Pancreas (tissue), 10 donors: ENCODE measurements around the gene EXOSC1. TPM values are rescaled to one million over a fixed set of nuclear protein-coding genes. Genes with fewer than 3 reads are reported as not detected.

Source experiments
- ATAC-seq, 4 donors: fragments of 200-7000 bp; cut with Tn5 transposase; one replicate each; pipeline versions ENCODE4 v1.8.0 to v1.9.1; 2020; ENCODE audit warnings: mild to moderate bottlenecking in 4 of 4, moderate library complexity in 4 of 4
- DNase-seq, 6 donors: peaks; one replicate each; pipeline ENCODE4 v3.0.0-alpha.2; 2020
- FAIRE-seq: peaks from 2 replicates; lab custom pipeline; 2012; peaks lifted over from hg19 to GRCh38; lab: Jason Lieb, UNC
- H3K27ac ChIP-seq, 4 donors: fragments of 200-600 bp; sonication (generic); 1 replicate in 3 of 4; 2 replicates in 1 of 4; pipeline versions ENCODE4 v1.5.0 to v1.8.0; 2020
- H3K27me3 ChIP-seq, 4 donors: fragments of 200-600 bp; one replicate each; pipeline ENCODE4 v1.8.0; 2021
- H3K36me3 ChIP-seq, 3 donors: fragments of 200-600 bp; sonication (generic) in 1 of 3; one replicate each; pipeline versions ENCODE4 v1.5.0 to v1.8.0; 2020 to 2021
- H3K4me1 ChIP-seq, 3 donors: fragments of 200-600 bp; one replicate each; pipeline ENCODE4 v1.8.0; 2021
- H3K4me3 ChIP-seq, 4 donors: fragments of 200-600 bp; sonication (generic) in 2 of 4; one replicate each; pipeline versions ENCODE4 v1.5.0 to v1.8.0; 2020 to 2021
- H3K9me3 ChIP-seq, 4 donors: fragments of 200-600 bp; one replicate each; pipeline ENCODE4 v1.8.0; 2021
- WGBS, 2 donors: extraction: QIAGEN DNeasy Blood & Tissue Kit; methylation state at CpG; one replicate each; pipeline ENCODE4 v1.1.7; 2013; 5-methylcytosine and 5-hydroxymethylcytosine counted together
- intact Hi-C, 3 donors: fragments of 100-400 bp; cut with DNase I; formaldehyde crosslinking; loops; one replicate each; pipeline versions ENCODE4 v1.11.1 to v1.14.2; 2022
- polyA plus RNA-seq, 2 donors: library from polyadenylated mRNA; stranded (reverse); fragments of 200-250 nt; gene quantifications; one replicate each; pipeline ENCODE4 v1.2.3, GENCODE V29; 2013
- total RNA-seq, 6 donors: library from RNA; stranded (reverse); fragmentation: NEBNext Ultra II Directional in 4 of 6; extraction: Animal tissue kit (Norgen Biotek cat#: 25700) in 4 of 6; gene quantifications; one replicate each; pipeline versions ENCODE4 v1.2.1 to v1.2.4, GENCODE V29; 2021 to 2023
- TF ChIP-seq, protein P1 (sequence below), 4 donors: fragments of 200-600 bp; sonication (generic) in 3 of 4; IDR thresholded peaks; one replicate each; pipeline versions ENCODE4 v1.5.0 to v1.8.0; 2021; ENCODE audit warnings: antibody characterized with exemption in 4 of 4
- donor health status: healthy with polysubstance abuse.
- donor health status: DM: no; HTN: no; CAD: no; lungs with moderate emphysema.
- donor health status: DM: no; HTN: no; CAD: no.
- donor health status: control.
- donor health status: control.
- donor health status: Bipolar disorder and iron deficiency.
- donor health status: DM: yes; HTN: yes; CAD: no.
- donor health status: DM: no; HTN: no; CAD: no.
- donor health status: DM: no; HTN: no; CAD: no.
- donor health status: DM: yes; HTN: yes; CAD: no.

Gene EXOSC1
- total and polyA plus RNA-seq, 8 donors: 13.0 to 27.6 (median 18.0) TPM

DNA sequence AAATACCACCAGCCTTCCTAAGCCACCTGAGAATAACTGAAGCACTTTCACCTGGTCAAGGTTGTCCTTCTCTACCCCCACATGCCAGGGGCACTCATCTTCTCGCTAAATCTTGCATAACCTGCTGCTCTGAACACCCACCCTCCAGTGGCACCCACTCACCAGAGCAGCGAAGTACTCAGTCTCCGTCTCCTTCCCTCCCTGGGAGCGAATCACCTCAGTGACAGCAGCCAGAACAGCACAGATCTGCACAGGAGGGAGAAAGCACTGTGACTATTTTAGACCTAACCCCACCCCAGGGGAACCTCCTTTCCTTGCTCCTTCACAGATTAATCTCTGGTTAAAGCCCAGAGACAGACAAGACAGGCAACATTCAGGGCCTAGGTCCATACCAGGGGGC lies 49.8 kb downstream of the EXOSC1 start:
- FAIRE-seq (no peak), DNase-seq (no peak), ATAC-seq (no peak)
- no peaks in the 10 kb centered on the region for H3K27me3 ChIP-seq
- H3K27ac ChIP-seq: no peak overlapping the region
- WGBS, 2 donors: 73 to 96% methylated on average over 3 to 4 of the region's 4 CpGs
- TF ChIP-seq, protein P1, sequence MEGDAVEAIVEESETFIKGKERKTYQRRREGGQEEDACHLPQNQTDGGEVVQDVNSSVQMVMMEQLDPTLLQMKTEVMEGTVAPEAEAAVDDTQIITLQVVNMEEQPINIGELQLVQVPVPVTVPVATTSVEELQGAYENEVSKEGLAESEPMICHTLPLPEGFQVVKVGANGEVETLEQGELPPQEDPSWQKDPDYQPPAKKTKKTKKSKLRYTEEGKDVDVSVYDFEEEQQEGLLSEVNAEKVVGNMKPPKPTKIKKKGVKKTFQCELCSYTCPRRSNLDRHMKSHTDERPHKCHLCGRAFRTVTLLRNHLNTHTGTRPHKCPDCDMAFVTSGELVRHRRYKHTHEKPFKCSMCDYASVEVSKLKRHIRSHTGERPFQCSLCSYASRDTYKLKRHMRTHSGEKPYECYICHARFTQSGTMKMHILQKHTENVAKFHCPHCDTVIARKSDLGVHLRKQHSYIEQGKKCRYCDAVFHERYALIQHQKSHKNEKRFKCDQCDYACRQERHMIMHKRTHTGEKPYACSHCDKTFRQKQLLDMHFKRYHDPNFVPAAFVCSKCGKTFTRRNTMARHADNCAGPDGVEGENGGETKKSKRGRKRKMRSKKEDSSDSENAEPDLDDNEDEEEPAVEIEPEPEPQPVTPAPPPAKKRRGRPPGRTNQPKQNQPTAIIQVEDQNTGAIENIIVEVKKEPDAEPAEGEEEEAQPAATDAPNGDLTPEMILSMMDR (IDR thresholded peaks at IDR 0.05): no peak
- H3K9me3 ChIP-seq: no peaks in the 10 kb centered on the region
- intact Hi-C loops: no loop called here
- H3K36me3 ChIP-seq: peaks cover 0 to 33% (median 17%) of the 10 kb centered on the region in 3 donors
- peaks cover 0 to 5% (median 0%) of the 10 kb centered on the region in 3 donors for H3K4me1 ChIP-seq
- H3K4me3 ChIP-seq: no peak overlapping the region

GRCh38 chr10:97393034-97393573 lies 52.7 kb downstream of the EXOSC1 start:
- ATAC-seq (no peak), FAIRE-seq (no peak)
- TF ChIP-seq, protein P1 (IDR thresholded peaks at IDR 0.05): no peak

GRCh38 chr10:97390091-97390490 lies 55.7 kb downstream of the EXOSC1 start:
- peak in 1 of 4 donors; percentile 27 for ATAC-seq
- FAIRE-seq: no peak
- no peaks in the 10 kb centered on the region for H3K27me3 ChIP-seq
- H3K9me3 ChIP-seq: no peaks in the 10 kb centered on the region
- H3K4me1 ChIP-seq: no peaks in the 10 kb centered on the region
- peaks cover 0 to 60% (median 34%) of the 10 kb centered on the region in 3 donors for H3K36me3 ChIP-seq
- no peak overlapping the region for H3K27ac ChIP-seq
- 92 to 99% methylated on average over 5 of the region's 5 CpGs for WGBS, 2 donors
- no peak overlapping the region for H3K4me3 ChIP-seq
- intact Hi-C loops: no loop called here
- TF ChIP-seq, protein P1 (IDR thresholded peaks at IDR 0.05): no peak
- no peak for DNase-seq

More at GRCh38 chr10:97393034-97393573, 52.7 kb downstream of the EXOSC1 start:
- no peaks in the 10 kb centered on the region for H3K9me3 ChIP-seq
- no peaks in the 10 kb centered on the region for H3K27me3 ChIP-seq
- 89 to 91% methylated on average over 8 of the region's 8 CpGs for WGBS, 2 donors
- no peak for DNase-seq
- no peaks in the 10 kb centered on the region for H3K4me1 ChIP-seq
- no peak overlapping the region for H3K4me3 ChIP-seq
- H3K36me3 ChIP-seq: peaks cover 0 to 57% (median 32%) of the 10 kb centered on the region in 3 donors
- no peak overlapping the region for H3K27ac ChIP-seq
- intact Hi-C loops: no loop called here

DNA sequence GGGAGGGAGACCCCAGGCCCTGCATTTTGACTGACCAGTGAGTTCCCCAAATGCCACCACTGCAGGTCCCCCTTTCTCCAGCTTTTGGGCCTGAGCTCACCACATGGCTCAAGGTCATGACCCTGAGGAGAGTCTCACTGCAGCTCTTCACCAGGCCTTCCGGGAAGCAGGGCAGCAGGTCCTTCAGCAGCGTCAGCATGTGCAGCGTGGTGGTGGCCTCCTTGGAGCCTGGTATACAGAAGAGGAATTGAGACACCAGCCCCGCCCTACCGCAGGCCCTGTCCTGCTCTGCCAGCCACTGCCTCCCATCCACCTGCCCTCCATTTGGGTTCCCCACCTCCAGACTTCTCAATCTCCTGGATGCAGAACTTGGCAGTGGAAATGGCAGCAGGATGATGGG lies 57.7 kb downstream of the EXOSC1 start:
- ATAC-seq (peak in 1 of 4 donors; percentile 29), FAIRE-seq (no peak), DNase-seq (peak in 1 of 6 donors; percentile 47)
- no peaks in the 10 kb centered on the region for H3K9me3 ChIP-seq
- H3K4me3 ChIP-seq: no peak overlapping the region
- no peaks in the 10 kb centered on the region for H3K4me1 ChIP-seq
- H3K27me3 ChIP-seq: no peaks in the 10 kb centered on the region
- intact Hi-C loops: no loop called here
- 87 to 94% methylated on average over 5 of the region's 5 CpGs for WGBS, 2 donors
- no peak overlapping the region for H3K27ac ChIP-seq
- peaks cover 0 to 54% (median 27%) of the 10 kb centered on the region in 3 donors for H3K36me3 ChIP-seq
- TF ChIP-seq, protein P1 (IDR thresholded peaks at IDR 0.05): no peak

Other genes starting within 250 kb of the EXOSC1 start
- gene ARHGAP19, start 153.4 kb downstream of the EXOSC1 start, total RNA-seq: 1 to 10 TPM; 1.3 to 4.8 (median 2.8) TPM
- gene ARHGAP19, start 153.4 kb downstream of the EXOSC1 start, polyA plus RNA-seq: 1 to 10 TPM; 1.1 to 2.3 TPM
- 1 to 10 TPM; 2.6 to 5.2 (median 3.4) TPM for gene FRAT1, start 126.7 kb downstream of the EXOSC1 start, total RNA-seq
- 1 to 10 TPM; 1.6 to 1.7 TPM for gene FRAT1, start 126.7 kb downstream of the EXOSC1 start, polyA plus RNA-seq
- 10 to 100 TPM in 2 of 6 donors, 1 to 10 TPM in 4; 8.7 to 15.0 (median 9.9) TPM for gene FRAT2, start 111.3 kb downstream of the EXOSC1 start, total RNA-seq
- gene FRAT2, start 111.3 kb downstream of the EXOSC1 start, polyA plus RNA-seq: 1 to 10 TPM; 4.3 to 5.5 TPM
- 10 to 100 TPM; 22.3 to 40.1 (median 27.1) TPM for gene RRP12, start 44.7 kb downstream of the EXOSC1 start, total RNA-seq
- 10 to 100 TPM; 36.4 to 44.9 TPM for gene RRP12, start 44.7 kb downstream of the EXOSC1 start, polyA plus RNA-seq
- gene PGAM1, start 19.8 kb downstream of the EXOSC1 start, total RNA-seq: 10 to 100 TPM; 31.4 to 72.8 (median 46.6) TPM
- gene PGAM1, start 19.8 kb downstream of the EXOSC1 start, polyA plus RNA-seq: 10 to 100 TPM; 22.2 to 59.5 TPM
- 10 to 100 TPM; 11.4 to 22.7 (median 15.1) TPM for gene ZDHHC16, start 169 bp upstream of the EXOSC1 start, total RNA-seq
- gene ZDHHC16, start 169 bp upstream of the EXOSC1 start, polyA plus RNA-seq: 10 to 100 TPM; 17.6 to 18.8 TPM
- gene MMS19, start 52.4 kb upstream of the EXOSC1 start, total RNA-seq: 10 to 100 TPM; 18.0 to 33.3 (median 22.3) TPM
- gene MMS19, start 52.4 kb upstream of the EXOSC1 start, polyA plus RNA-seq: 10 to 100 TPM; 40.2 to 65.7 TPM
- gene UBTD1, start 52.9 kb upstream of the EXOSC1 start, total RNA-seq: 1 to 10 TPM; 3.9 to 6.8 (median 4.5) TPM
- 1 to 10 TPM; 6.8 to 9.0 TPM for gene UBTD1, start 52.9 kb upstream of the EXOSC1 start, polyA plus RNA-seq
- under 1 TPM; 0.12 to 0.56 (median 0.29) TPM for gene ANKRD2, start 126.8 kb upstream of the EXOSC1 start, total RNA-seq
- gene ANKRD2, start 126.8 kb upstream of the EXOSC1 start, polyA plus RNA-seq: 1 to 10 TPM in 1 of 2 donors, under 1 TPM in 1; 0.61 to 1.6 TPM
- gene HOGA1, start 138.4 kb upstream of the EXOSC1 start, total RNA-seq: 10 to 100 TPM in 2 of 6 donors, 1 to 10 TPM in 4; 7.2 to 14.9 (median 8.7) TPM
- gene HOGA1, start 138.4 kb upstream of the EXOSC1 start, polyA plus RNA-seq: 10 to 100 TPM; 15.9 to 20.5 TPM
- 1 to 10 TPM in 2 of 6 donors, under 1 TPM in 4; 0.34 to 1.9 (median 0.61) TPM for gene C10orf62, start 143.7 kb upstream of the EXOSC1 start, total RNA-seq
- gene C10orf62, start 143.7 kb upstream of the EXOSC1 start, polyA plus RNA-seq: under 1 TPM; 0.12 to 0.95 TPM
- gene MORN4, start 187.5 kb upstream of the EXOSC1 start, total RNA-seq: 1 to 10 TPM; 3.3 to 6.4 (median 4.5) TPM
- gene MORN4, start 187.5 kb upstream of the EXOSC1 start, polyA plus RNA-seq: 1 to 10 TPM; 4.8 to 8.9 TPM
- 1 to 10 TPM; 2.2 to 8.9 (median 3.4) TPM for gene PI4K2A, start 194.7 kb upstream of the EXOSC1 start, total RNA-seq
- gene PI4K2A, start 194.7 kb upstream of the EXOSC1 start, polyA plus RNA-seq: 1 to 10 TPM; 3.4 to 5.4 TPM
- 1 to 10 TPM; 3.7 to 6.2 (median 4.6) TPM for gene AVPI1, start 241.2 kb upstream of the EXOSC1 start, total RNA-seq
- gene AVPI1, start 241.2 kb upstream of the EXOSC1 start, polyA plus RNA-seq: 1 to 10 TPM; 4.1 to 9.1 TPM